GM12891 (cell line): ENCODE data around the gene MAP2K5.

ENCODE experiments used
- DNase-seq: peaks from one replicate; pipeline ENCODE4 v3.0.0; 2011; ENCODE audit warnings: low spot score; ENCODE audit not compliant: insufficient read length
- FAIRE-seq: peaks from 2 replicates; lab custom pipeline; 2011; peaks lifted over from hg19 to GRCh38; lab: Jason Lieb, UNC
- PAX5 ChIP-seq: IDR thresholded peaks from 2 replicates; pipeline ENCODE4 v1.6.1; 2011; ENCODE audit warnings: low read length, moderate library complexity, mild to moderate bottlenecking; ENCODE audit not compliant: insufficient read depth, severe bottlenecking
- POLR2A ChIP-seq: IDR thresholded peaks from 2 replicates; pipeline ENCODE4 v1.6.1; 2011; ENCODE audit warnings: low read depth, low read length, control low read depth
- POLR2AphosphoS5 ChIP-seq: IDR thresholded peaks from 2 replicates; pipeline ENCODE4 v1.6.1; 2011; ENCODE audit warnings: low read depth, low read length, control low read depth
- POU2F2 ChIP-seq: IDR thresholded peaks from 2 replicates; pipeline ENCODE4 v1.6.1; 2011; ENCODE audit warnings: low read depth, mild to moderate bottlenecking, control low read depth, low read length, moderate library complexity
- SPI1 ChIP-seq: IDR thresholded peaks from 2 replicates; pipeline ENCODE4 v1.6.1; 2011; ENCODE audit warnings: low read depth, low read length, control low read depth
- TAF1 ChIP-seq: IDR thresholded peaks from 2 replicates; pipeline ENCODE4 v1.6.1; 2011; ENCODE audit warnings: low read depth, low read length, control low read depth

Gene MAP2K5

DNA sequence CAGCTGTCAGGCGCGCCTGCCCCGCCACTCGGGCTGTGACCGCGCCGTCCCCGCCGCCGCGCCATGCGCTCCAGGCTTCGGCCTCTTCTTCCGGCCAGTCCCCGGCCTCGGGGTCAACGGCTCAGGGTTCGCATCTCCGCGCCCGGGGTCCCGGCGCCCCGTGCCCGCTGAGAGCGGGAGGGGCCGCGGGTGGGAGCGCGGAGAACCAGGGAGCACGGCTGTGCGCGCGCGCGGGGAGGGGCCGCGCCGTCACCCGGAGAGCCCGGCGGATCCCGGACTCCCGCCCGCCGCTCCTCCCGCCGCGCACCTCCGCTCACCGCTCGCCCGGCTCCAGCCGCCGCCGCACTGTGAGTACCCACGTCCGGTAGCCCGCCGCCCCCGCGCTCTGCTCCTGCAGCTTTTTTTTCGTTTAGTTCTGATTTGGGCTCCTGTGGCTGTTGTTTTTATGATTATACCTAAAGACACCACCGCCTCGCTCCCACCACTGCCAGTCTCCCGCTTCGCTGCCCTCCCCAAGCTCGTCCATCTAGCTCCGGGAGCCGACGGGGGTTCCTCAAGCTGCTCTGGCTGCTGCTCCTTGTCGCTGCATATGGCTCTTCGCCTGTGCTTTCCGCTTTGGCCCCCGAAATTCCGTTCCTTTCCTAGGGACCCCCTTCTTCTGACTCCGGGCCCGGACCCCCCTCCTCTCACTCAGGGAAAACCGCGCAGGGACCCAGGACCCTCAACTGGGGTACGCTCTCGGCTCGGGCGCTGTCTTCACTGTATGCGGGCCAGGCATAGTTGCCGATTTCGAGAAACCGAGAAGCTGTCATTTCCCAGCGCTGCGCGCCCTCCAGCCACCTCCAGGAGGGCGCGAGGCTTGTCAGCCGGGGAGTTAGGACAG, 281.1 kb downstream of the MAP2K5 start:
- FAIRE-seq (no peak), DNase-seq (no peak)
- TF ChIP-seq PAX5 (no peak), SPI1 (no peak)

DNA sequence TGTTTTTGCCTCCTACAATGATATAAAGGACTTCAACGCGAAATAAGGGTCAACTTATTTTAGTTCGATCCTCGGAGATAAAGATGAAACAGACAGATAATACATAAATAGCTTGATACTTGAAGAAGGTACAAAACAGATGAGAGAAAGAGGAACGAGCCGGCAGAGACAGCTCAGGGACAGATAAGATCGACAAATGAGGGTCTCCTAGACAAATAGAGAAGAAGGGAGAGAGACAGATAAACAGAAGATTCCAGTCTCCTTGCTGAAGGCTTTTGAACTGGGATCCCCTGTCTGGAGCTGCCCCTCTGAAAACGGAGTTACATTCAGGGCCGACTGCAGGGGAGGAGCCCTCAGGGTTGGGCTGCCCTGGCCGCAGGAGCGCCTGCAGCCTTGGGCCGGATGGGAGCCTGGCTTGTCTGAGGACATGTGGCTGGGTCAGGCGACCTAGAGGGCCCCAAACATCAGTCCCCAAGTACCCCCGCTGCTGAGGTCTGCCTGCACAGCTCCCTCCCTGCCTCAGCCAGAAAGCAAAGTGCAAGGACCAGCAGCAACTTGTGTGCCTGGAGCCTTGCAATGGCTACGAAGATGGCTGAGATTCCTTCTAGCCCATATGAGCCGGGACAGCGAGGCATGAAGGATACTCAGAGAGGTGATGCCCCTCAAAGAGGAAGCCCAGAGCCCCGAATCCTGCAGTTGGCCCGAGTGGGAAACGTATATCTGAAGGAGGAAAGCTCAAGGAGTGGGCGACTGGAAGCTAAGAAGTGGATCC, 281.9 kb downstream of the MAP2K5 start:
- no peak for FAIRE-seq
- no peak for DNase-seq
- TF ChIP-seq POU2F2 (no peak), POLR2AphosphoS5 (no peak), PAX5 (no peak), POLR2A (no peak), TAF1 (no peak), SPI1 (no peak)

DNA sequence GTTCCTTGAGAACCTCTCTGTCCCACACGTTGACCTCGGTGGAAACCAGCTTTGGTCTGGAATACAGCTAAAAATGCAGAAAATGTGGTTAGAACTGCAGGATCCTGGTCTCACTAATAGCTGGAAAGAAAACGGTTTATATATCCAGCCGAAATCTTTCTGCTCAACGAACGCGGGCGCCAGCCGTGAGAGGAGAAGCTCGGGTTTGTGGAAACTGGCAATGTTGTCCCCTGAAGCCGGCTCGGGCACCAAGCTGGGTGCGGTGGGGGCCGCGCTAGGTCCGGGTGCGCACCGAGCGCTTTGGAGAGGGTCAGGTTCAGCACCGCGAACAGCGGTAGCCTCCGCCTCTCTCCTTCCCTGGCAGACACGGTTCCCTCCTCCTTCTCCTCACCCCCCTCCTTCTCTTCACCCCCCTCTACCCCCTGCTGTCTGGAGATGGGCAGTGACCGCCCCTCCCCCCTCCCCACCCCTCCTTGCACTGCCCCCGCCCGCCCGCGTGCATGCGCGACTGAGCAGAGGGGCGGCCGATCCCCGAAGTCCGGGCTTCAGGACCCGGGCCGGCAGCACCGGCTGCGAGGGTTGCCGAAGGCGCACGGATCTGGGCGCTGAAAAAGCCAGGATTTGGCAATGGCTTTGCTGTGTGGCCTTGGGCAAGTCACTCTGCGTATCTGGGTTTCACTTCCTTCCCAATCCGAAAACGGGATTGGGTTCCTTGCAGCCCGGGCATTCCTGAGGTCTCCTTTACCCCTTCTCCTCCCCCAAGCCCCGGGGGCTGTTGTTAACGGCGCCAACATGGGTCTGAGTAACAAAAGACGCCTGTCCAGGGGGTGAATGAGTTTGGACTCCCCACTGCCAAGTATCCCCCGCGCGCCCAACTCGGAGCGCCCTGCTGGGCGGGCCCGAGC, 282.7 kb downstream of the MAP2K5 start, which contains the start of gene SKOR1:
Gene SKOR1, plus strand, starts transcription at position 534 of the 905 bp plus-strand sequence. Its CDS starts 94 bp downstream, at position 628.
- no peak for TF ChIP-seq PAX5
- no peak for TF ChIP-seq TAF1
- TF ChIP-seq SPI1 = peak; percentile 52; the same call in 1 of the 2 replicates
- no peak for TF ChIP-seq POLR2AphosphoS5
- DNase-seq (no peak), FAIRE-seq (no peak)

DNA sequence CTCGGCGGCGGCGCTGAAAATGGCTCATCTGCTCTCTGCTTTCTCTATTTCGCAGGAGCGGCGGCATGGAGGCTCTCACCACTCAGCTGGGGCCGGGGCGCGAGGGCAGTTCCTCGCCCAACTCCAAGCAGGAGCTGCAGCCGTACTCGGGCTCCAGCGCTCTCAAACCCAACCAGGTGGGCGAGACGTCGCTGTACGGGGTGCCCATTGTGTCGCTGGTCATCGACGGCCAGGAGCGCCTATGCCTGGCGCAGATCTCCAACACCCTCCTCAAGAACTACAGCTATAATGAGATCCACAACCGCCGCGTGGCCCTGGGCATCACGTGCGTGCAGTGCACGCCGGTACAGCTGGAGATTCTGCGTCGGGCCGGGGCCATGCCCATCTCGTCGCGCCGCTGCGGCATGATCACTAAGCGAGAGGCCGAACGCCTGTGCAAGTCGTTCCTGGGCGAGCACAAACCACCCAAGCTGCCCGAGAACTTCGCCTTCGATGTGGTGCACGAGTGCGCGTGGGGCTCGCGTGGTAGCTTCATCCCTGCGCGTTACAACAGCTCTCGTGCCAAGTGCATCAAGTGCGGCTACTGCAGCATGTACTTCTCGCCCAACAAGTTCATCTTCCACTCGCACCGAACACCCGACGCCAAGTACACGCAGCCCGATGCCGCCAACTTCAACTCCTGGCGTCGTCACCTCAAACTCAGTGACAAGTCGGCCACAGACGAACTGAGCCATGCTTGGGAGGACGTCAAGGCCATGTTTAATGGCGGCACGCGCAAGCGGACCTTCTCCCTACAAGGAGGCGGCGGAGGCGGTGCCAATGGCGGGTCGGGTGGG, 283.6 kb downstream of the MAP2K5 start:
- TF ChIP-seq TAF1 (no peak), POU2F2 (no peak), SPI1 (no peak), POLR2AphosphoS5 (no peak), POLR2A (no peak), PAX5 (no peak)
- DNase-seq = no peak
- no peak for FAIRE-seq

DNA sequence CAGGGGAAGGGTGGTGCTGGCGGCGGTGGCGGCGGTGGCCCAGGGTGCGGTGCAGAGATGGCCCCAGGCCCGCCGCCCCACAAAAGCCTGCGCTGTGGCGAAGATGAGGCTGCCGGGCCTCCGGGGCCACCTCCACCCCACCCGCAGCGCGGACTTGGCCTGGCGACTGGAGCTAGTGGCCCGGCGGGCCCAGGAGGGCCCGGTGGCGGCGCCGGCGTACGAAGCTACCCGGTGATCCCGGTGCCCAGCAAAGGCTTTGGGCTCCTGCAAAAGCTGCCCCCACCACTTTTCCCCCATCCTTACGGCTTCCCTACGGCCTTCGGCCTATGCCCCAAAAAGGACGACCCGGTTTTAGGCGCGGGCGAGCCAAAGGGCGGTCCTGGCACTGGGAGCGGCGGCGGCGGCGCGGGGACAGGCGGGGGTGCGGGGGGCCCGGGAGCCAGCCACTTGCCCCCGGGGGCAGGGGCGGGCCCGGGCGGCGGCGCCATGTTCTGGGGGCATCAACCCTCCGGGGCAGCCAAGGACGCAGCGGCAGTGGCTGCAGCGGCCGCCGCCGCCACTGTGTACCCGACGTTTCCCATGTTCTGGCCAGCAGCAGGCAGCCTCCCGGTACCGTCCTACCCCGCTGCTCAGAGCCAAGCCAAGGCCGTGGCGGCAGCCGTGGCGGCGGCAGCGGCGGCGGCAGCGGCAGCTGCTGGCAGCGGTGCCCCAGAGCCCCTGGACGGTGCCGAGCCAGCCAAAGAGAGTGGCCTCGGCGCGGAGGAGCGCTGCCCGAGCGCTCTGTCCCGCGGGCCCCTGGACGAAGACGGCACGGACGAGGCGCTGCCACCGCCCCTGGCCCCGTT, 284.4 kb downstream of the MAP2K5 start:
- TF ChIP-seq PAX5 = no peak

DNA sequence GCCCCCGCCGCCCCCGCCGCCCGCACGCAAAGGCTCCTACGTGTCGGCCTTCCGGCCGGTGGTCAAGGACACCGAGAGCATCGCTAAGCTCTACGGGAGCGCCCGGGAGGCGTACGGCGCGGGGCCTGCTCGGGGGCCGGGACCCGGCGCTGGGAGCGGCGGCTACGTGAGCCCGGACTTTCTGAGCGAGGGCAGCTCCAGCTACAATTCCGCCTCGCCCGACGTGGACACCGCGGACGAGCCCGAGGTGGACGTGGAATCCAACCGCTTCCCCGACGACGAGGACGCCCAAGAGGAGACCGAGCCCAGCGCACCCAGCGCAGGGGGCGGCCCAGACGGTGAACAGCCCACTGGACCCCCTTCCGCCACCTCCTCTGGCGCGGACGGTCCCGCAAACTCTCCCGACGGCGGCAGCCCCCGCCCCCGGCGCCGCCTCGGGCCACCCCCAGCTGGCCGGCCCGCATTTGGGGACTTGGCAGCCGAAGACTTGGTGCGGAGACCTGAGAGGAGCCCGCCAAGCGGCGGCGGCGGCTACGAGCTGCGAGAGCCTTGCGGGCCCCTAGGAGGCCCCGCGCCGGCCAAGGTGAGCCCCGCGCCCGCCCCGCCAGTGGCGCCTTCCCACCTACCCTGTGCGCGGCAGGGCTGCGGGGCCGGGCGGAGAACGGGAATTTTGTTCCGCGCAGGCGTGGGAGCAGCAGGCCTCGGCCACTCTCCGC, 285.2 kb downstream of the MAP2K5 start:
- FAIRE-seq = no peak
- TF ChIP-seq POLR2AphosphoS5 (no peak), POU2F2 (no peak), TAF1 (no peak), PAX5 (no peak), POLR2A (no peak), SPI1 (no peak)
- DNase-seq = no peak

More for the DNA sequence above, 284.4 kb downstream of the MAP2K5 start:
- DNase-seq (no peak), FAIRE-seq (no peak)

DNA sequence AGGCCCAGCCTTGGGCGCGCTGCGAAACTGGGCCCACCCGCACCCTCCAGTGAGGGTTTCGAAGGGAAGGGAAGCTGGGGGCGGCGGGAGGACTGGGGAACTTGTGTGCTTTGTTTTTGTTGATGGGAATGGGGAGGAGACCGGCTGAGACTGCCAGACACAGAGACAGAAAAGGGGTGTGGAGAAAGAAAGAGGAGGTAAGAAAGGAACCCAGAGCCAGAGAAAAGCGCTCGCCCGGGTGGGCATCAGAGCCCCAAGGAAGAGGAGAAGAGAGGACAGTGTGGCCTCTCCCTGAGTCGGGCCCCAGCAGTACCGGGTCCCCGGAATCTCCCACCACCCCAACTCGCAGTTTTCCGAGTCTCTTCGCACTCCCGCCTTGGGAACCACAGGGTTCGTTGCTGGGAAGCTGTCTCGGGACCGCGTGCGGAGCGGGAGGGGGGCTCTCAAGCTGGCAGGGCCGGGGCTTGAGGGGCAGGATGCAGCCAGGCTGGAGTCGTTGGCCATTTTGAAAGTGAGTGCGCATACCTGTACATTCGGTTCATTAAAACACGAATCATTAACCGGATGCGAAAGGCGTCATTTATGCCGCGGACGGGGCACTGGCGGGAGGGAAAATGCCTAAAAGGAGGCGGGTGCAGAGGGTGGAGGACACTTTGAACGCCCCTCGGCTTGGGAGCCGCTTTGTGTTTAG, 285.9 kb downstream of the MAP2K5 start:
- FAIRE-seq (no peak), DNase-seq (no peak)
- TF ChIP-seq POU2F2 (no peak), PAX5 (no peak), POLR2AphosphoS5 (no peak), POLR2A (no peak), SPI1 (no peak), TAF1 (no peak)

DNA sequence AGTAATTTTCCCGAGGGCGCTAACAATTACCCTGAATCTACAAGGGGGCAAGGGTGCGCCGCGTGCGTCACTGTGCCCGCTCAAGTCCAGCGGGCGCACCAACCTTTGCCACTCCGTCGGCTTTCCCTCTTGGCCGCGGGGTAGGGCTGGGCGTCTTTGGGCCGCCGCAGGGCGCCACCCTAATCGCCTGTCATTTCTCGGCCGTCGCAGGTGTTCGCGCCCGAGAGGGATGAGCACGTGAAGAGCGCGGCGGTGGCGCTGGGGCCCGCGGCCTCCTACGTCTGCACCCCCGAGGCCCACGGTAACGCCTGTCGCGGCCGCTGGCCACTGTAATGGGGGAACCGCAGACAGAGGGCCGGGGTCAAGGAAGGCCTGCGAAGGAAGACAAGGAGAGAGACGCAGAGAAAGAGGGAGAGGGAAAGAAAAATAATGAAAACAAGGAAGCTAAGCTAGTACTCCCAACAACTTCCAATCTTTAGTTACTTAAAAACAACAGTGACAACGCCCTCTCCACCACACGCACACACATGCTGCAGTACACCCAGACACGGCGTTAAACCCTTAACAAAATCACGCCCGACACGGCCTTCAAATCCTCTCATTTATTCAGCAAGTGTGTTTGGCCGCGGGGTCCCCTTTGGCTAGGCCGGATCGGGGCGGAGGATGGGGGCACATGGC, 286.6 kb downstream of the MAP2K5 start:
- DNase-seq (no peak), FAIRE-seq (no peak)
- TF ChIP-seq TAF1 (no peak), POLR2A (no peak), SPI1 (no peak), PAX5 (no peak), POU2F2 (no peak), POLR2AphosphoS5 (no peak)
